ENCODE measurements around the gene C15orf40. TPM values are rescaled to one million over a fixed set of nuclear protein-coding genes. Genes with fewer than 3 reads are reported as not detected.

C15orf40 gene
- total RNA-seq, 1 experiment from 2014 or later: 27.5 TPM

DNA sequence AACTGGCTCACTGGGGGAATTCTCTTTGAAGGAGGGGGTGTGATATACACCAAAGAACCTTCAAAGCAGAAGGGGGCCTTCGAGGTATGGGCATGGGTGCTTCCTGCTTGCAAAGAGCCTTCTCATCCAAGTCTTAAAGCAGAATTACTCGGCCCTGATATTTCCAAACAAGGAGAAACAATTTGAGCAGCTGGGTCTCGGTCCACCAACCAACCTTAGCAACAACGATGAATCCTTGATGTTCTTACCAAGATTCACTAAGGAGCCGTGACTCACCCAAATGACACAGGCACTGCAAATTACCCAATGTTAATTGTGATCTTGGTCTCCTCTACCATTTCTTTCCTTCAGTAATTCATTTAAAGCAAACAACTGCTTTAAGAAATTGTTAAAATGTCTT lies 66.6 kb downstream of the C15orf40 start (continued):
- TF ChIP-seq, protein P1, sequence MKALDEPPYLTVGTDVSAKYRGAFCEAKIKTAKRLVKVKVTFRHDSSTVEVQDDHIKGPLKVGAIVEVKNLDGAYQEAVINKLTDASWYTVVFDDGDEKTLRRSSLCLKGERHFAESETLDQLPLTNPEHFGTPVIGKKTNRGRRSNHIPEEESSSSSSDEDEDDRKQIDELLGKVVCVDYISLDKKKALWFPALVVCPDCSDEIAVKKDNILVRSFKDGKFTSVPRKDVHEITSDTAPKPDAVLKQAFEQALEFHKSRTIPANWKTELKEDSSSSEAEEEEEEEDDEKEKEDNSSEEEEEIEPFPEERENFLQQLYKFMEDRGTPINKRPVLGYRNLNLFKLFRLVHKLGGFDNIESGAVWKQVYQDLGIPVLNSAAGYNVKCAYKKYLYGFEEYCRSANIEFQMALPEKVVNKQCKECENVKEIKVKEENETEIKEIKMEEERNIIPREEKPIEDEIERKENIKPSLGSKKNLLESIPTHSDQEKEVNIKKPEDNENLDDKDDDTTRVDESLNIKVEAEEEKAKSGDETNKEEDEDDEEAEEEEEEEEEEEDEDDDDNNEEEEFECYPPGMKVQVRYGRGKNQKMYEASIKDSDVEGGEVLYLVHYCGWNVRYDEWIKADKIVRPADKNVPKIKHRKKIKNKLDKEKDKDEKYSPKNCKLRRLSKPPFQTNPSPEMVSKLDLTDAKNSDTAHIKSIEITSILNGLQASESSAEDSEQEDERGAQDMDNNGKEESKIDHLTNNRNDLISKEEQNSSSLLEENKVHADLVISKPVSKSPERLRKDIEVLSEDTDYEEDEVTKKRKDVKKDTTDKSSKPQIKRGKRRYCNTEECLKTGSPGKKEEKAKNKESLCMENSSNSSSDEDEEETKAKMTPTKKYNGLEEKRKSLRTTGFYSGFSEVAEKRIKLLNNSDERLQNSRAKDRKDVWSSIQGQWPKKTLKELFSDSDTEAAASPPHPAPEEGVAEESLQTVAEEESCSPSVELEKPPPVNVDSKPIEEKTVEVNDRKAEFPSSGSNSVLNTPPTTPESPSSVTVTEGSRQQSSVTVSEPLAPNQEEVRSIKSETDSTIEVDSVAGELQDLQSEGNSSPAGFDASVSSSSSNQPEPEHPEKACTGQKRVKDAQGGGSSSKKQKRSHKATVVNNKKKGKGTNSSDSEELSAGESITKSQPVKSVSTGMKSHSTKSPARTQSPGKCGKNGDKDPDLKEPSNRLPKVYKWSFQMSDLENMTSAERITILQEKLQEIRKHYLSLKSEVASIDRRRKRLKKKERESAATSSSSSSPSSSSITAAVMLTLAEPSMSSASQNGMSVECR (CRISPR knock-in tag; IDR thresholded peaks at IDR 0.05; ENCODE audit: borderline replicate concordance): no peak
- TF ChIP-seq ZNF138 (CRISPR knock-in tag; conservative IDR thresholded peaks at IDR 0.05): no peak
- TF ChIP-seq, protein P2, sequence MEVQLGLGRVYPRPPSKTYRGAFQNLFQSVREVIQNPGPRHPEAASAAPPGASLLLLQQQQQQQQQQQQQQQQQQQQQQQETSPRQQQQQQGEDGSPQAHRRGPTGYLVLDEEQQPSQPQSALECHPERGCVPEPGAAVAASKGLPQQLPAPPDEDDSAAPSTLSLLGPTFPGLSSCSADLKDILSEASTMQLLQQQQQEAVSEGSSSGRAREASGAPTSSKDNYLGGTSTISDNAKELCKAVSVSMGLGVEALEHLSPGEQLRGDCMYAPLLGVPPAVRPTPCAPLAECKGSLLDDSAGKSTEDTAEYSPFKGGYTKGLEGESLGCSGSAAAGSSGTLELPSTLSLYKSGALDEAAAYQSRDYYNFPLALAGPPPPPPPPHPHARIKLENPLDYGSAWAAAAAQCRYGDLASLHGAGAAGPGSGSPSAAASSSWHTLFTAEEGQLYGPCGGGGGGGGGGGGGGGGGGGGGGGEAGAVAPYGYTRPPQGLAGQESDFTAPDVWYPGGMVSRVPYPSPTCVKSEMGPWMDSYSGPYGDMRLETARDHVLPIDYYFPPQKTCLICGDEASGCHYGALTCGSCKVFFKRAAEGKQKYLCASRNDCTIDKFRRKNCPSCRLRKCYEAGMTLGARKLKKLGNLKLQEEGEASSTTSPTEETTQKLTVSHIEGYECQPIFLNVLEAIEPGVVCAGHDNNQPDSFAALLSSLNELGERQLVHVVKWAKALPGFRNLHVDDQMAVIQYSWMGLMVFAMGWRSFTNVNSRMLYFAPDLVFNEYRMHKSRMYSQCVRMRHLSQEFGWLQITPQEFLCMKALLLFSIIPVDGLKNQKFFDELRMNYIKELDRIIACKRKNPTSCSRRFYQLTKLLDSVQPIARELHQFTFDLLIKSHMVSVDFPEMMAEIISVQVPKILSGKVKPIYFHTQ (CRISPR knock-in tag; IDR thresholded peaks at IDR 0.05): no peak
- TF ChIP-seq, protein P3, sequence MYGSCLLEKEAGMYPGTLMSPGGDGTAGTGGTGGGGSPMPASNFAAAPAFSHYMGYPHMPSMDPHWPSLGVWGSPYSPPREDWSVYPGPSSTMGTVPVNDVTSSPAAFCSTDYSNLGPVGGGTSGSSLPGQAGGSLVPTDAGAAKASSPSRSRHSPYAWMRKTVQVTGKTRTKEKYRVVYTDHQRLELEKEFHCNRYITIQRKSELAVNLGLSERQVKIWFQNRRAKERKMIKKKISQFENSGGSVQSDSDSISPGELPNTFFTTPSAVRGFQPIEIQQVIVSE (CRISPR knock-in tag; IDR thresholded peaks at IDR 0.05; ENCODE audit: borderline replicate concordance): no peak
- TF ChIP-seq PRRX2 (CRISPR knock-in tag; IDR thresholded peaks at IDR 0.05): no peak
- no peak for TF ChIP-seq CREM (CRISPR knock-in tag; IDR thresholded peaks at IDR 0.05)
- no peak for TF ChIP-seq KAT7 (CRISPR knock-in tag; IDR thresholded peaks at IDR 0.05; ENCODE audit: borderline replicate concordance)
- TF ChIP-seq, protein P4, sequence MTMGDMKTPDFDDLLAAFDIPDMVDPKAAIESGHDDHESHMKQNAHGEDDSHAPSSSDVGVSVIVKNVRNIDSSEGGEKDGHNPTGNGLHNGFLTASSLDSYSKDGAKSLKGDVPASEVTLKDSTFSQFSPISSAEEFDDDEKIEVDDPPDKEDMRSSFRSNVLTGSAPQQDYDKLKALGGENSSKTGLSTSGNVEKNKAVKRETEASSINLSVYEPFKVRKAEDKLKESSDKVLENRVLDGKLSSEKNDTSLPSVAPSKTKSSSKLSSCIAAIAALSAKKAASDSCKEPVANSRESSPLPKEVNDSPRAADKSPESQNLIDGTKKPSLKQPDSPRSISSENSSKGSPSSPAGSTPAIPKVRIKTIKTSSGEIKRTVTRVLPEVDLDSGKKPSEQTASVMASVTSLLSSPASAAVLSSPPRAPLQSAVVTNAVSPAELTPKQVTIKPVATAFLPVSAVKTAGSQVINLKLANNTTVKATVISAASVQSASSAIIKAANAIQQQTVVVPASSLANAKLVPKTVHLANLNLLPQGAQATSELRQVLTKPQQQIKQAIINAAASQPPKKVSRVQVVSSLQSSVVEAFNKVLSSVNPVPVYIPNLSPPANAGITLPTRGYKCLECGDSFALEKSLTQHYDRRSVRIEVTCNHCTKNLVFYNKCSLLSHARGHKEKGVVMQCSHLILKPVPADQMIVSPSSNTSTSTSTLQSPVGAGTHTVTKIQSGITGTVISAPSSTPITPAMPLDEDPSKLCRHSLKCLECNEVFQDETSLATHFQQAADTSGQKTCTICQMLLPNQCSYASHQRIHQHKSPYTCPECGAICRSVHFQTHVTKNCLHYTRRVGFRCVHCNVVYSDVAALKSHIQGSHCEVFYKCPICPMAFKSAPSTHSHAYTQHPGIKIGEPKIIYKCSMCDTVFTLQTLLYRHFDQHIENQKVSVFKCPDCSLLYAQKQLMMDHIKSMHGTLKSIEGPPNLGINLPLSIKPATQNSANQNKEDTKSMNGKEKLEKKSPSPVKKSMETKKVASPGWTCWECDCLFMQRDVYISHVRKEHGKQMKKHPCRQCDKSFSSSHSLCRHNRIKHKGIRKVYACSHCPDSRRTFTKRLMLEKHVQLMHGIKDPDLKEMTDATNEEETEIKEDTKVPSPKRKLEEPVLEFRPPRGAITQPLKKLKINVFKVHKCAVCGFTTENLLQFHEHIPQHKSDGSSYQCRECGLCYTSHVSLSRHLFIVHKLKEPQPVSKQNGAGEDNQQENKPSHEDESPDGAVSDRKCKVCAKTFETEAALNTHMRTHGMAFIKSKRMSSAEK (CRISPR knock-in tag; IDR thresholded peaks at IDR 0.05; ENCODE audit: borderline replicate concordance): no peak
- TF ChIP-seq MXD4 (CRISPR knock-in tag; IDR thresholded peaks at IDR 0.05; ENCODE audit: borderline replicate concordance): no peak
- no peak for TF ChIP-seq RELA (CRISPR knock-in tag; IDR thresholded peaks at IDR 0.05; ENCODE audit: borderline replicate concordance)
- no peak for TF ChIP-seq GTF2I (CRISPR knock-in tag; conservative IDR thresholded peaks at IDR 0.05)

DNA sequence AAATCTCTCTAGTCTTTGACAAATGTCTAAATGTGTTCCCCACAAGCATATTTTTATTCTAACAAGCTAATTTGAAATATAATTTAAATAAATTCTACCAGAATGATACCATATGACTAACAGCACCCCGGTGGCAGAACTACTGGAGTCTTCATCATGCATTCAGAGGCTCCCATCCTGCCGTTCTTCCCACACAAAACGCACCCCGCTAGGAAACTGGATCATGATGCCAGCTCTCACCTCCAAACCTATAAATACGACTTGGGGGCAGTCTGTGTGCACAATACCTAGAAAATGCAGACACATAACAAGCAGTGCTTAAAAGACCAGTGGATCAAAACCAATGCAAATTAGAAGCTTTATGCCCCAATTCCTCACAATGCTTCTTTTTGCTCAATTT lies 67.4 kb downstream of the C15orf40 start:
- ChIA-PET POLR2A (no interaction called here), CTCF (interaction anchor here (1.4 to 1.6 kb wide), 2 partner anchors 17 to 67 kb away, joined by 5 to 6 read pairs; no protein-coding TSS in a partner anchor)
- Mint-ChIP-seq H3K4me3 (no peak overlapping the region), H3K36me3 (no peaks in the 10 kb centered on the region), H3K27me3 (ENCODE audit: low read depth) (no peaks in the 10 kb centered on the region), H3K9me3 (no peaks in the 10 kb centered on the region), H3K27ac (no peak overlapping the region), H3K4me1 (0 out of 2 replicates have a peak, but pooled peaks cover 3% of the 10 kb centered on the region)
- no peak for ATAC-seq
- DNase-seq (ENCODE audit: low spot score): no peak
- TF ChIP-seq, protein P5, sequence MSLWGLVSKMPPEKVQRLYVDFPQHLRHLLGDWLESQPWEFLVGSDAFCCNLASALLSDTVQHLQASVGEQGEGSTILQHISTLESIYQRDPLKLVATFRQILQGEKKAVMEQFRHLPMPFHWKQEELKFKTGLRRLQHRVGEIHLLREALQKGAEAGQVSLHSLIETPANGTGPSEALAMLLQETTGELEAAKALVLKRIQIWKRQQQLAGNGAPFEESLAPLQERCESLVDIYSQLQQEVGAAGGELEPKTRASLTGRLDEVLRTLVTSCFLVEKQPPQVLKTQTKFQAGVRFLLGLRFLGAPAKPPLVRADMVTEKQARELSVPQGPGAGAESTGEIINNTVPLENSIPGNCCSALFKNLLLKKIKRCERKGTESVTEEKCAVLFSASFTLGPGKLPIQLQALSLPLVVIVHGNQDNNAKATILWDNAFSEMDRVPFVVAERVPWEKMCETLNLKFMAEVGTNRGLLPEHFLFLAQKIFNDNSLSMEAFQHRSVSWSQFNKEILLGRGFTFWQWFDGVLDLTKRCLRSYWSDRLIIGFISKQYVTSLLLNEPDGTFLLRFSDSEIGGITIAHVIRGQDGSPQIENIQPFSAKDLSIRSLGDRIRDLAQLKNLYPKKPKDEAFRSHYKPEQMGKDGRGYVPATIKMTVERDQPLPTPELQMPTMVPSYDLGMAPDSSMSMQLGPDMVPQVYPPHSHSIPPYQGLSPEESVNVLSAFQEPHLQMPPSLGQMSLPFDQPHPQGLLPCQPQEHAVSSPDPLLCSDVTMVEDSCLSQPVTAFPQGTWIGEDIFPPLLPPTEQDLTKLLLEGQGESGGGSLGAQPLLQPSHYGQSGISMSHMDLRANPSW (CRISPR knock-in tag; conservative IDR thresholded peaks at IDR 0.05; ENCODE audit: low read depth): no peak
- TF ChIP-seq ZNF232 (CRISPR knock-in tag; IDR thresholded peaks at IDR 0.05): no peak
- no peak for TF ChIP-seq CREB1 (CRISPR knock-in tag; IDR thresholded peaks at IDR 0.05)
- TF ChIP-seq, protein P6, sequence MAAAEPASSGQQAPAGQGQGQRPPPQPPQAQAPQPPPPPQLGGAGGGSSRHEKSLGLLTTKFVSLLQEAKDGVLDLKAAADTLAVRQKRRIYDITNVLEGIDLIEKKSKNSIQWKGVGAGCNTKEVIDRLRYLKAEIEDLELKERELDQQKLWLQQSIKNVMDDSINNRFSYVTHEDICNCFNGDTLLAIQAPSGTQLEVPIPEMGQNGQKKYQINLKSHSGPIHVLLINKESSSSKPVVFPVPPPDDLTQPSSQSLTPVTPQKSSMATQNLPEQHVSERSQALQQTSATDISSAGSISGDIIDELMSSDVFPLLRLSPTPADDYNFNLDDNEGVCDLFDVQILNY (CRISPR knock-in tag; IDR thresholded peaks at IDR 0.05): no peak
- TF ChIP-seq, protein P7, sequence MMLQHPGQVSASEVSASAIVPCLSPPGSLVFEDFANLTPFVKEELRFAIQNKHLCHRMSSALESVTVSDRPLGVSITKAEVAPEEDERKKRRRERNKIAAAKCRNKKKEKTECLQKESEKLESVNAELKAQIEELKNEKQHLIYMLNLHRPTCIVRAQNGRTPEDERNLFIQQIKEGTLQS (CRISPR knock-in tag; conservative IDR thresholded peaks at IDR 0.05): no peak
- no peak for TF ChIP-seq TEAD4 (CRISPR knock-in tag; IDR thresholded peaks at IDR 0.05)
- TF ChIP-seq FOXK1 (CRISPR knock-in tag; IDR thresholded peaks at IDR 0.05): no peak
- TF ChIP-seq GABPB1 (CRISPR knock-in tag; IDR thresholded peaks at IDR 0.05): no peak
- TF ChIP-seq, protein P8, sequence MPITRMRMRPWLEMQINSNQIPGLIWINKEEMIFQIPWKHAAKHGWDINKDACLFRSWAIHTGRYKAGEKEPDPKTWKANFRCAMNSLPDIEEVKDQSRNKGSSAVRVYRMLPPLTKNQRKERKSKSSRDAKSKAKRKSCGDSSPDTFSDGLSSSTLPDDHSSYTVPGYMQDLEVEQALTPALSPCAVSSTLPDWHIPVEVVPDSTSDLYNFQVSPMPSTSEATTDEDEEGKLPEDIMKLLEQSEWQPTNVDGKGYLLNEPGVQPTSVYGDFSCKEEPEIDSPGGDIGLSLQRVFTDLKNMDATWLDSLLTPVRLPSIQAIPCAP (CRISPR knock-in tag; IDR thresholded peaks at IDR 0.05): no peak

All from WTC11 (cell line).